K562 (cell line): Measurements from ENCODE around the gene RGPD8. TPM values are rescaled to one million over a fixed set of nuclear protein-coding genes. Genes with fewer than 3 reads are reported as not detected.

Experiments used
- ATAC-seq: fragments of 200-7000 bp; cut with Tn5 transposase; 3 replicates; pipeline ENCODE4 v1.9.1; 2020; ENCODE audit warnings: moderate library complexity
- BruUV-seq: library from RNA; stranded (reverse); fragments of 400-500 nt; replicated peaks from 2 replicates; lab custom pipeline; 2021; lab: Mats Ljungman, UMichigan
- CTCF ChIA-PET: fragments of 300-600 bp; formaldehyde crosslinking; extraction: SDS; loops from one replicate; lab custom pipeline; 2021; ENCODE audit warnings: low intra/inter-chr PET ratio; lab: Yijun Ruan, JAX
- POLR2A ChIA-PET: fragments of 300-600, 350-650 bp; sonication (Branson Sonifier 250); formaldehyde crosslinking; extraction: SDS; loops from one replicate; lab custom pipeline; 2021; ENCODE audit warnings: antibody characterized with exemption, inconsistent platforms; lab: Yijun Ruan, JAX
- DNase-seq, 4 experiments: peaks; one replicate each; pipeline versions ENCODE4 v3.0.0 to v3.0.0-alpha.2; 2011 to 2018; ENCODE audit warnings: low spot score in 3 of 4, mixed read lengths in 3 of 4; ENCODE audit errors: extremely low read depth in 1 of 4
- FAIRE-seq: peaks from 2 replicates; lab custom pipeline; 2011; peaks lifted over from hg19 to GRCh38; lab: Jason Lieb, UNC
- H2AFZ ChIP-seq: 2 replicates; pipeline ENCODE4 v1.6.0; 2011; ENCODE audit warnings: low read depth, low read length, control low read depth, inconsistent platforms
- H3K27ac ChIP-seq: fragments of 200-600 bp; 3 replicates; pipeline ENCODE4 v1.8.0; 2011; ENCODE audit warnings: low read depth, mild to moderate bottlenecking, control low read depth, inconsistent platforms, low read length, moderate library complexity, mixed read lengths; ENCODE audit errors: extremely low read depth
- H3K27me3 ChIP-seq, 2 experiments: fragments of 300-600 bp in 1 of 2; 2 replicates in 1 of 2; 3 replicates in 1 of 2; pipeline versions ENCODE4 v1.6.0 to v1.8.0; 2011; ENCODE audit warnings: inconsistent platforms in 2 of 2, low read length in 2 of 2, mild to moderate bottlenecking in 1 of 2, mixed read lengths in 1 of 2, moderate library complexity in 1 of 2; ENCODE audit not compliant: control insufficient read depth in 2 of 2, insufficient read depth in 2 of 2
- H3K36me3 ChIP-seq: fragments of 300-600 bp; 3 replicates; pipeline ENCODE4 v1.8.0; 2011; ENCODE audit warnings: mild to moderate bottlenecking, low read length, inconsistent platforms; ENCODE audit not compliant: control insufficient read depth, insufficient read depth
- H3K4me1 ChIP-seq, 2 experiments: fragments of 200-600 bp in 1 of 2; replicated peaks in 1 of 2; 2 replicates in 1 of 2; 3 replicates in 1 of 2; pipeline versions ENCODE4 v1.5.1 to v1.8.0; 2011; ENCODE audit warnings: inconsistent platforms in 2 of 2, low read length in 2 of 2, mild to moderate bottlenecking in 1 of 2, mixed read lengths in 1 of 2, moderate library complexity in 1 of 2; ENCODE audit not compliant: control insufficient read depth in 2 of 2, insufficient read depth in 2 of 2
- H3K4me2 ChIP-seq: 2 replicates; pipeline ENCODE4 v1.6.1; 2011; ENCODE audit warnings: low read length, control low read depth, inconsistent platforms, mixed read lengths; ENCODE audit not compliant: insufficient read depth
- H3K4me3 ChIP-seq: fragments of 200-600 bp; sonication (generic), shearing (Covaris generic); 2 replicates; pipeline ENCODE4 v1.5.1; 2016; ENCODE audit warnings: control low read depth, inconsistent platforms
- H3K79me2 ChIP-seq: fragments of 200-600 bp; 3 replicates; pipeline ENCODE4 v1.8.0; 2011; ENCODE audit warnings: low read length, inconsistent platforms; ENCODE audit not compliant: control insufficient read depth, insufficient read depth
- H3K9ac ChIP-seq, 2 experiments: 2 replicates each; pipeline versions ENCODE4 v1.6.0 to v1.6.1; 2011; ENCODE audit warnings: low read depth in 2 of 2, low read length in 2 of 2, control low read depth in 1 of 2, inconsistent platforms in 1 of 2, mild to moderate bottlenecking in 1 of 2, mixed read lengths in 1 of 2; ENCODE audit not compliant: insufficient read depth in 1 of 2
- H3K9me1 ChIP-seq: one replicate; pipeline ENCODE4 v1.6.0; 2011; ENCODE audit warnings: inconsistent platforms, mild to moderate bottlenecking, low read length, moderate library complexity; ENCODE audit not compliant: control insufficient read depth, insufficient read depth
- H3K9me3 ChIP-seq: replicated peaks from 2 replicates; pipeline ENCODE4 v1.5.1; 2011; ENCODE audit warnings: low read depth, low read length, inconsistent platforms; ENCODE audit not compliant: control insufficient read depth, insufficient read depth
- H4K20me1 ChIP-seq: replicated peaks from 2 replicates; pipeline ENCODE4 v1.6.1; 2011; ENCODE audit warnings: low read length, inconsistent platforms, mixed read lengths; ENCODE audit not compliant: control insufficient read depth, insufficient read depth
- BCOR ChIP-seq: fragments of 450-650 bp; IDR thresholded peaks from 2 replicates; pipeline ENCODE4 v1.6.1; 2016
- CBFA2T2 ChIP-seq: fragments of 450-650 bp; conservative IDR thresholded peaks from 2 replicates; pipeline ENCODE4 v1.6.1; 2017; ENCODE audit warnings: mild to moderate bottlenecking
- E2F5 ChIP-seq: sonication (generic); formaldehyde crosslinking; IDR thresholded peaks from 2 replicates; pipeline ENCODE4 v1.8.0; 2022; ENCODE audit warnings: mild to moderate bottlenecking, missing genetic modification reagents
- EP300 ChIP-seq: IDR thresholded peaks from 2 replicates; pipeline ENCODE4 v1.6.1; 2012; ENCODE audit warnings: low read length, improper control_type of control experiment
- HMBOX1 ChIP-seq: sonication (generic); IDR thresholded peaks from 2 replicates; pipeline ENCODE4 v1.6.1; 2016
- MCM5 ChIP-seq: fragments of 450-650 bp; IDR thresholded peaks from 2 replicates; pipeline ENCODE4 v1.6.1; 2016; ENCODE audit warnings: low read depth
- MEIS2 ChIP-seq: fragments of 450-650 bp; IDR thresholded peaks from 2 replicates; pipeline ENCODE4 v1.6.1; 2014; ENCODE audit warnings: mild to moderate bottlenecking; ENCODE audit not compliant: partially characterized antibody
- PBX2 ChIP-seq, 2 experiments: IDR thresholded peaks in 1 of 2; conservative IDR thresholded peaks in 1 of 2; 2 replicates each; pipeline ENCODE4 v1.6.1; 2016; ENCODE audit warnings: low read depth in 2 of 2, mild to moderate bottlenecking in 1 of 2, missing compliant biosample characterization in 1 of 2, missing genetic modification characterization in 1 of 2, moderate library complexity in 1 of 2
- PKNOX1 ChIP-seq: fragments of 450-650 bp; IDR thresholded peaks from 2 replicates; pipeline ENCODE4 v1.6.1; 2016
- WGBS: fragments of 100-300 bp; shearing (Covaris generic); methylation state at CpG from one replicate; pipeline ENCODE4 v1.1.6; 2016; ENCODE audit warnings: low coverage, mixed read lengths; ENCODE audit not compliant: insufficient coverage; ENCODE audit errors: missing lambda C conversion rate; 5-methylcytosine and 5-hydroxymethylcytosine counted together
- in situ Hi-C: fragments of 300-500 bp; cut with MboI; formaldehyde crosslinking; loops from 4 replicates; pipeline ENCODE4 v1.15.0; 2018; ENCODE audit warnings: inconsistent platforms, mixed read lengths
- intact Hi-C: fragments of 100-400 bp; cut with micrococcal nuclease; formaldehyde crosslinking; loops from 2 replicates; pipeline ENCODE4 v1.14.2; 2022
- polyA plus RNA-seq, 8 experiments: library from polyadenylated mRNA; depleted of rRNA in 4 of 8; stranded (reverse) in 5 of 8; unstranded in 3 of 8; fragments of >200 nt; fragmentation: Nextera tagmentation in 2 of 8; fragmentation: Illumina TruSeq in 1 of 8; extraction: Ambion mirVana in 2 of 8; extraction: Trizol in 1 of 8; gene quantifications; 2 replicates each; pipeline versions ENCODE4 v1.2.1 to v1.2.3, GENCODE V29; 2011 to 2014; ENCODE audit warnings: inconsistent platforms in 1 of 8, missing spikeins in 1 of 8
- total RNA-seq, 7 experiments: library from RNA; depleted of rRNA in 6 of 7; stranded (reverse); fragments of >200 nt in 6 of 7; fragmentation: Illumina TruSeq in 2 of 7; extraction: Trizol in 2 of 7; gene quantifications; 2 replicates each; pipeline versions ENCODE4 v1.2.1 to v1.2.3, GENCODE V29; 2011 to 2021; ENCODE audit warnings: low replicate concordance in 1 of 7

RGPD8 gene
- total and polyA plus RNA-seq, 9 of the 15 experiments (the other 6 are each of a cell fraction or from before 2014, with no cell fraction given) = 0.03 to 0.47 (median 0.12) TPM; not detected in 1

- TF ChIP-seq BCOR (no peak), EP300 (no peak), E2F5 (CRISPR knock-in tag) (no peak), MCM5 (no peak), CBFA2T2 (no peak)
Measured at GRCh38 chr2:112343827-112344585, 89.4 kb downstream of the RGPD8 start (continued).

GRCh38 chr2:112342067-112342550 lies 91.3 kb downstream of the RGPD8 start:
- Histone ChIP-seq H3K27me3 (no peaks in the 10 kb centered on the region), H3K4me2 (no peak overlapping the region), H3K9ac (no peak overlapping the region), H2AFZ (no peak overlapping the region), H3K4me3 (no peak overlapping the region), H3K9me3 (no peaks in the 10 kb centered on the region), H3K79me2 (no peaks in the 10 kb centered on the region), H3K9me1 (no peaks in the 10 kb centered on the region), H3K4me1 (peaks cover 0 to 8% of the 10 kb centered on the region in 2 experiments; a peak in 2 of 5 replicates), H3K36me3 (no peaks in the 10 kb centered on the region), H4K20me1 (no peaks in the 10 kb centered on the region), H3K27ac (no peak overlapping the region)
- WGBS = 23% methylated on average over 2 of the region's 2 CpGs
- intact Hi-C loops = loop anchor here (10.0 kb wide), 1 partner anchor 123 kb away; no protein-coding TSS in a partner anchor
- no TSS peak for BruUV-seq
- ChIA-PET CTCF (no interaction called here), POLR2A (interaction anchor here (1.2 kb wide), 1 partner anchor 10 kb away, joined by 4 read pairs; no protein-coding TSS in a partner anchor)
- no peak for DNase-seq
- no peak for FAIRE-seq
- no peak for ATAC-seq
- in situ Hi-C loops = loop anchor here (25.0 kb wide), 1 partner anchor 1830 kb away; no protein-coding TSS in a partner anchor
- TF ChIP-seq PBX2 (CRISPR knock-in tag; IDR thresholded peaks at IDR 0.05; ENCODE audit: low read depth) (no peak), PBX2 (tag; conservative IDR thresholded peaks at IDR 0.05; ENCODE audit: low read depth) (peak; percentile 49), HMBOX1 (no peak), PKNOX1 (peak; percentile 38; the same call in 1 of the 2 replicates), MEIS2 (peak; percentile 67)
